HEK293 (cell line): Measurements from ENCODE around the gene LDLRAD4.

Source experiments
- CTCF ChIA-PET: fragments of 350-600 bp; formaldehyde crosslinking; extraction: SDS; loops from one replicate; lab custom pipeline; 2021; ENCODE audit warnings: antibody characterized with exemption; lab: Yijun Ruan, JAX
- POLR2A ChIA-PET: fragments of 300-600 bp; formaldehyde crosslinking; extraction: SDS; loops from one replicate; lab custom pipeline; 2020; ENCODE audit warnings: antibody characterized with exemption, inconsistent platforms; lab: Yijun Ruan, JAX
- H3K27ac ChIP-seq: fragments of 200-500 bp; sonication (Bioruptor generic); 2 replicates; pipeline ENCODE4 v1.5.1; 2014; ENCODE audit warnings: low read depth, low read length, control low read depth, inconsistent platforms; ENCODE audit errors: extremely low read depth
- H3K36me3 ChIP-seq, 2 experiments: fragments of 200-500 bp in 1 of 2; sonication (Bioruptor generic) in 1 of 2; 1 replicate in 1 of 2; 2 replicates in 1 of 2; pipeline ENCODE4 v1.5.1; 2014 to 2017; ENCODE audit warnings: inconsistent platforms in 2 of 2, low read length in 2 of 2; ENCODE audit not compliant: control insufficient read depth in 2 of 2, insufficient read depth in 1 of 2
- H3K4me1 ChIP-seq: fragments of 200-500 bp; sonication (Bioruptor generic); 2 replicates; pipeline ENCODE4 v1.5.1; 2014; ENCODE audit warnings: mild to moderate bottlenecking, low read length, inconsistent platforms; ENCODE audit not compliant: control insufficient read depth, insufficient read depth
- H3K4me3 ChIP-seq: 2 replicates; pipeline ENCODE4 v1.5.1; 2011; ENCODE audit warnings: low read depth, mild to moderate bottlenecking, control low read depth, low read length, moderate library complexity
- H3K9me3 ChIP-seq: fragments of 200-500 bp; sonication (Bioruptor generic); 2 replicates; pipeline ENCODE4 v1.5.1; 2014; ENCODE audit warnings: low read depth, low read length, inconsistent platforms; ENCODE audit not compliant: control insufficient read depth, insufficient read depth
- MEIS1 ChIP-seq: sonication (generic); formaldehyde crosslinking; IDR thresholded peaks from 2 replicates; pipeline ENCODE4 v1.8.1; 2022; ENCODE audit warnings: missing genetic modification reagents, mild to moderate bottlenecking, borderline replicate concordance
- SP2 ChIP-seq: fragments of 450-650 bp; formaldehyde crosslinking; IDR thresholded peaks from 2 replicates; pipeline ENCODE4 v1.5.1; 2016; ENCODE audit warnings: missing biosample characterization, missing genetic modification characterization
- TRIM28 ChIP-seq: IDR thresholded peaks from 2 replicates; pipeline ENCODE4 v1.6.1; 2011; ENCODE audit warnings: low read length, control low read depth, borderline replicate concordance
- YY2 ChIP-seq: fragments of 450-650 bp; formaldehyde crosslinking; IDR thresholded peaks from 2 replicates; pipeline ENCODE4 v1.5.1; 2016; ENCODE audit warnings: missing biosample characterization, missing genetic modification characterization
- ZEB2 ChIP-seq: fragments of 450-650 bp; formaldehyde crosslinking; IDR thresholded peaks from 2 replicates; pipeline ENCODE4 v1.5.1; 2016; ENCODE audit warnings: missing biosample characterization, missing genetic modification characterization
- ZNF140 ChIP-seq: fragments of 450-650 bp; formaldehyde crosslinking; IDR thresholded peaks from 2 replicates; pipeline ENCODE4 v1.5.1; 2016; ENCODE audit warnings: missing biosample characterization, missing genetic modification characterization
- ZNF155 ChIP-seq: fragments of 450-650 bp; formaldehyde crosslinking; IDR thresholded peaks from 2 replicates; pipeline ENCODE4 v1.5.1; 2016; ENCODE audit warnings: missing biosample characterization, missing genetic modification characterization
- ZNF37A ChIP-seq: fragments of 450-650 bp; IDR thresholded peaks from 2 replicates; pipeline ENCODE4 v1.5.1; 2018; ENCODE audit warnings: missing biosample characterization, missing genetic modification characterization
- ZNF416 ChIP-seq: fragments of 450-650 bp; formaldehyde crosslinking; IDR thresholded peaks from 2 replicates; pipeline ENCODE4 v1.5.1; 2016; ENCODE audit warnings: missing biosample characterization, missing genetic modification characterization
- ZNF473 ChIP-seq: fragments of 450-650 bp; formaldehyde crosslinking; IDR thresholded peaks from 2 replicates; pipeline ENCODE4 v1.5.1; 2017; ENCODE audit warnings: missing biosample characterization, missing genetic modification characterization
- ZNF510 ChIP-seq: fragments of 450-650 bp; formaldehyde crosslinking; IDR thresholded peaks from 2 replicates; pipeline ENCODE4 v1.5.1; 2018; ENCODE audit warnings: mild to moderate bottlenecking, missing genetic modification characterization, missing biosample characterization; ENCODE audit not compliant: insufficient replicate concordance
- ZNF561 ChIP-seq: fragments of 450-650 bp; IDR thresholded peaks from 2 replicates; pipeline ENCODE4 v1.5.1; 2018; ENCODE audit warnings: missing biosample characterization, missing genetic modification characterization, borderline replicate concordance
- ZNF654 ChIP-seq: fragments of 450-650 bp; formaldehyde crosslinking; IDR thresholded peaks from 2 replicates; pipeline ENCODE4 v1.5.1; 2016; ENCODE audit warnings: low read depth, missing biosample characterization, missing genetic modification characterization
- ZNF76 ChIP-seq: fragments of 450-650 bp; formaldehyde crosslinking; IDR thresholded peaks from 2 replicates; pipeline ENCODE4; 2016; ENCODE audit warnings: low read depth, missing biosample characterization, missing genetic modification characterization, borderline replicate concordance
- ZSCAN30 ChIP-seq: fragments of 450-650 bp; IDR thresholded peaks from 2 replicates; pipeline ENCODE4 v1.5.1; 2018; ENCODE audit warnings: missing biosample characterization, mild to moderate bottlenecking, missing genetic modification characterization, moderate library complexity
- TF ChIP-seq, protein P1 (sequence below): fragments of 450-650 bp; formaldehyde crosslinking; IDR thresholded peaks from 2 replicates; pipeline ENCODE4 v1.5.1; 2016; ENCODE audit warnings: missing biosample characterization, missing genetic modification characterization
- TF ChIP-seq, protein P2 (sequence below): fragments of 450-650 bp; formaldehyde crosslinking; IDR thresholded peaks from 2 replicates; pipeline ENCODE4 v1.5.1; 2016; ENCODE audit warnings: missing biosample characterization, missing genetic modification characterization
- TF ChIP-seq, protein P3 (sequence below): fragments of 450-650 bp; formaldehyde crosslinking; IDR thresholded peaks from 2 replicates; pipeline ENCODE4 v1.5.1; 2017; ENCODE audit warnings: missing biosample characterization, missing genetic modification characterization
- TF ChIP-seq, protein P4 (sequence below): fragments of 450-650 bp; formaldehyde crosslinking; IDR thresholded peaks from 2 replicates; pipeline ENCODE4 v1.5.1; 2016; ENCODE audit warnings: missing biosample characterization, missing genetic modification characterization, borderline replicate concordance
- TF ChIP-seq, protein P5 (sequence below): fragments of 450-650 bp; formaldehyde crosslinking; IDR thresholded peaks from 2 replicates; pipeline ENCODE4 v1.5.1; 2017; ENCODE audit warnings: missing biosample characterization, missing genetic modification characterization

LDLRAD4 gene

DNA sequence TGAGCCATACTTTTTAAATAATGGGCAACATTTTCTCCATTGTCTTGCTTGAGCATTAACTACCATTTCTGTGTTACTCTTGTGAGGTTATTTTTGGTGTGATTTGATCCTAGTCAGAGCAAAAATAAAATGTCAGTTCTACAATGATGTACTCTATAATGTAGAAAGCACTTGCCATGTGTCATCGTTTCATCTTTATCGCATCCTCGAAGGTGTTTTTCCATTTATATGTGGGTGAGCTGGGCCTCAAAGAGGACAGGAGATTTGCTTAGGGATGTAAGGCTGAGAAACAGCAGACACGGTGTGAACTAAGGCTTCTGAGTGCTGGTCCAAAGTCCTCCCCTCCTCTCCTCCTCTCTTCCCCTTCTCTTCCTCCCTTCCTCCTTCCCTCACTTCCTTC lies 308.0 kb downstream of the LDLRAD4 start:
- Histone ChIP-seq H3K9me3 (no peaks in the 10 kb centered on the region), H3K4me1 (no peaks in the 10 kb centered on the region), H3K4me3 (no peak overlapping the region), H3K27ac (no peak overlapping the region), H3K36me3 (no peaks in the 10 kb centered on the region)
- ChIA-PET POLR2A (no interaction called here), CTCF (interaction anchor here (1.0 kb wide), 1 partner anchor 22 kb away, joined by 3 read pairs; no protein-coding TSS in a partner anchor)
- TF ChIP-seq, protein P1, sequence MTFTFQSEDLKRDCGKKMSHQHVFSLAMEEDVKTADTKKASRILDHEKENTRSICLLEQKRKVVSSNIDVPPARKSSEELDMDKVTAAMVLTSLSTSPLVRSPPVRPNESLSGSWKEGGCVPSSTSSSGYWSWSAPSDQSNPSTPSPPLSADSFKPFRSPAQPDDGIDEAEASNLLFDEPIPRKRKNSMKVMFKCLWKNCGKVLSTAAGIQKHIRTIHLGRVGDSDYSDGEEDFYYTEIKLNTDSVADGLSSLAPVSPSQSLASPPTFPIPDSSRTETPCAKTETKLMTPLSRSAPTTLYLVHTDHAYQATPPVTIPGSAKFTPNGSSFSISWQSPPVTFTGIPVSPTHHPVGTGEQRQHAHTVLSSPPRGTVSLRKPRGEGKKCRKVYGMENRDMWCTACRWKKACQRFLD, result no peak
- TF ChIP-seq, protein P2, sequence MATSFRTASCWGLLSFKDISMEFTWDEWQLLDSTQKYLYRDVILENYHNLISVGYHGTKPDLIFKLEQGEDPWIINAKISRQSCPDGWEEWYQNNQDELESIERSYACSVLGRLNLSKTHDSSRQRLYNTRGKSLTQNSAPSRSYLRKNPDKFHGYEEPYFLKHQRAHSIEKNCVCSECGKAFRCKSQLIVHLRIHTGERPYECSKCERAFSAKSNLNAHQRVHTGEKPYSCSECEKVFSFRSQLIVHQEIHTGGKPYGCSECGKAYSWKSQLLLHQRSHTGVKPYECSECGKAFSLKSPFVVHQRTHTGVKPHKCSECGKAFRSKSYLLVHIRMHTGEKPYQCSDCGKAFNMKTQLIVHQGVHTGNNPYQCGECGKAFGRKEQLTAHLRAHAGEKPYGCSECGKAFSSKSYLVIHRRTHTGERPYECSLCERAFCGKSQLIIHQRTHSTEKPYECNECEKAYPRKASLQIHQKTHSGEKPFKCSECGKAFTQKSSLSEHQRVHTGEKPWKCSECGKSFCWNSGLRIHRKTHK (tag by site-specific recombination), result no peak

DNA sequence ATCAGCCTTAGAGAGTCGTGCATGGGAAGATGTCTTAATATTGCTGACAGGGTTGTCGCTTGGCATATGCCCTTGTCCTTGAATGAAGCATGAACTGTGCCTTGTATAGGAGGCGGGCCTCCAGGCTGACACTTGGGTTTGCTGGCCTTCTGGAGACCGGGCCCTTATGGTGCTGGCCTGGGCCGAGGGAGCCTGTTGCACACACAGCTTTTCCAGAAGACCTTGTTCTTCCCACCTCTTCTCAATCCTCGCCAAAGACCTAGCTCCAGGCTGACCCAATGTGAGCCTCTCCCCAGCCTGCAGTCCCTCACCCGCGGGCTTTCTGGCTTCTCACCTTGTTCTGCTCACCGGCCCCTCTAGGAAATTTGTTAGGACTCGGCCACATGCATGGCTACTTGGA lies 308.7 kb downstream of the LDLRAD4 start:
- ChIA-PET POLR2A (no interaction called here), CTCF (interaction anchor here (0.6 to 1.0 kb wide), 2 partner anchors 224 to 311 kb away, joined by 3 read pairs; no protein-coding TSS in a partner anchor)
- Histone ChIP-seq H3K27ac (no peak overlapping the region), H3K9me3 (no peaks in the 10 kb centered on the region), H3K4me3 (no peak overlapping the region), H3K36me3 (no peaks in the 10 kb centered on the region), H3K4me1 (no peaks in the 10 kb centered on the region)
- no peak for TF ChIP-seq ZNF140 (tag by site-specific recombination)
- TF ChIP-seq MEIS1, result no peak
- TF ChIP-seq ZNF510 (tag by site-specific recombination), result no peak
- TF ChIP-seq YY2 (tag by site-specific recombination), result no peak
- TF ChIP-seq, protein P3, sequence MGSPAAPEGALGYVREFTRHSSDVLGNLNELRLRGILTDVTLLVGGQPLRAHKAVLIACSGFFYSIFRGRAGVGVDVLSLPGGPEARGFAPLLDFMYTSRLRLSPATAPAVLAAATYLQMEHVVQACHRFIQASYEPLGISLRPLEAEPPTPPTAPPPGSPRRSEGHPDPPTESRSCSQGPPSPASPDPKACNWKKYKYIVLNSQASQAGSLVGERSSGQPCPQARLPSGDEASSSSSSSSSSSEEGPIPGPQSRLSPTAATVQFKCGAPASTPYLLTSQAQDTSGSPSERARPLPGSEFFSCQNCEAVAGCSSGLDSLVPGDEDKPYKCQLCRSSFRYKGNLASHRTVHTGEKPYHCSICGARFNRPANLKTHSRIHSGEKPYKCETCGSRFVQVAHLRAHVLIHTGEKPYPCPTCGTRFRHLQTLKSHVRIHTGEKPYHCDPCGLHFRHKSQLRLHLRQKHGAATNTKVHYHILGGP, result no peak
- TF ChIP-seq TRIM28, result no peak
- TF ChIP-seq, protein P2 (tag by site-specific recombination), result no peak
- no peak for TF ChIP-seq ZEB2 (tag by site-specific recombination)
- TF ChIP-seq ZSCAN30, result no peak
- no peak for TF ChIP-seq ZNF473 (tag by site-specific recombination)
- TF ChIP-seq ZNF37A (tag by site-specific recombination), result no peak
- no peak for TF ChIP-seq ZNF76

DNA sequence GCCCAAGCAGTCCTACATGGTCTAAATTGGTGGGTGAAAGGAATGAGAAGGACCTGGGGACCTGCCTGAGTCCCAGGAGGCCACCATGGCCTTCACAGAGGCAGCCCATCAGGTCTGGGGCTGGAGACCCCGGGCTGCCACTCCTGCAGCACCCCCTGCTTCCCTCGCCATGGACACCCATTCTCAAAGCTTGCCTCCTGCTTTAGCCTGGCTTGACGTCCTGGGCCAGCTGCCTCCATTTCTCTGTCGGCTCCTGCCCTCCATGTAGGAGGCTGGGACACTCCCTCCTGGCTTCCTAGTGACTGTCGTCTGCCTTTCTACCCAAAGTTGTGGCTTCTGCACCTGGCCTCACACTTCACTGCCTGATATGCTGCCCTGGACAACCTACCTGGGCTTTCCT lies 309.2 kb downstream of the LDLRAD4 start:
- ChIA-PET POLR2A (no interaction called here), CTCF (interaction anchor here (0.6 to 1.0 kb wide), 2 partner anchors 224 to 311 kb away, joined by 3 read pairs; no protein-coding TSS in a partner anchor)
- Histone ChIP-seq H3K9me3 (no peaks in the 10 kb centered on the region), H3K4me3 (no peak overlapping the region), H3K4me1 (no peaks in the 10 kb centered on the region), H3K27ac (no peak overlapping the region), H3K36me3 (no peaks in the 10 kb centered on the region)
- TF ChIP-seq, protein P3, result no peak
- TF ChIP-seq SP2, result no peak
- TF ChIP-seq ZNF654 (tag by site-specific recombination), result no peak
- no peak for TF ChIP-seq ZNF416
- TF ChIP-seq, protein P4, sequence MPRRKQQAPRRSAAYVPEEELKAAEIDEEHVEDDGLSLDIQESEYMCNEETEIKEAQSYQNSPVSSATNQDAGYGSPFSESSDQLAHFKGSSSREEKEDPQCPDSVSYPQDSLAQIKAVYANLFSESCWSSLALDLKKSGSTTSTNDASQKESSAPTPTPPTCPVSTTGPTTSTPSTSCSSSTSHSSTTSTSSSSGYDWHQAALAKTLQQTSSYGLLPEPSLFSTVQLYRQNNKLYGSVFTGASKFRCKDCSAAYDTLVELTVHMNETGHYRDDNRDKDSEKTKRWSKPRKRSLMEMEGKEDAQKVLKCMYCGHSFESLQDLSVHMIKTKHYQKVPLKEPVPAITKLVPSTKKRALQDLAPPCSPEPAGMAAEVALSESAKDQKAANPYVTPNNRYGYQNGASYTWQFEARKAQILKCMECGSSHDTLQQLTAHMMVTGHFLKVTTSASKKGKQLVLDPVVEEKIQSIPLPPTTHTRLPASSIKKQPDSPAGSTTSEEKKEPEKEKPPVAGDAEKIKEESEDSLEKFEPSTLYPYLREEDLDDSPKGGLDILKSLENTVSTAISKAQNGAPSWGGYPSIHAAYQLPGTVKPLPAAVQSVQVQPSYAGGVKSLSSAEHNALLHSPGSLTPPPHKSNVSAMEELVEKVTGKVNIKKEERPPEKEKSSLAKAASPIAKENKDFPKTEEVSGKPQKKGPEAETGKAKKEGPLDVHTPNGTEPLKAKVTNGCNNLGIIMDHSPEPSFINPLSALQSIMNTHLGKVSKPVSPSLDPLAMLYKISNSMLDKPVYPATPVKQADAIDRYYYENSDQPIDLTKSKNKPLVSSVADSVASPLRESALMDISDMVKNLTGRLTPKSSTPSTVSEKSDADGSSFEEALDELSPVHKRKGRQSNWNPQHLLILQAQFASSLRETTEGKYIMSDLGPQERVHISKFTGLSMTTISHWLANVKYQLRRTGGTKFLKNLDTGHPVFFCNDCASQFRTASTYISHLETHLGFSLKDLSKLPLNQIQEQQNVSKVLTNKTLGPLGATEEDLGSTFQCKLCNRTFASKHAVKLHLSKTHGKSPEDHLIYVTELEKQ, result no peak
- TF ChIP-seq ZNF561 (tag by site-specific recombination), result no peak
- TF ChIP-seq, protein P5, sequence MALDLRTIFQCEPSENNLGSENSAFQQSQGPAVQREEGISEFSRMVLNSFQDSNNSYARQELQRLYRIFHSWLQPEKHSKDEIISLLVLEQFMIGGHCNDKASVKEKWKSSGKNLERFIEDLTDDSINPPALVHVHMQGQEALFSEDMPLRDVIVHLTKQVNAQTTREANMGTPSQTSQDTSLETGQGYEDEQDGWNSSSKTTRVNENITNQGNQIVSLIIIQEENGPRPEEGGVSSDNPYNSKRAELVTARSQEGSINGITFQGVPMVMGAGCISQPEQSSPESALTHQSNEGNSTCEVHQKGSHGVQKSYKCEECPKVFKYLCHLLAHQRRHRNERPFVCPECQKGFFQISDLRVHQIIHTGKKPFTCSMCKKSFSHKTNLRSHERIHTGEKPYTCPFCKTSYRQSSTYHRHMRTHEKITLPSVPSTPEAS (tag by site-specific recombination), result no peak
- TF ChIP-seq ZNF155, result no peak
